Adrenal gland (tissue), 12 donors: Measurements from ENCODE around the gene BEST2. TPM values are rescaled to one million over a fixed set of nuclear protein-coding genes. Genes with fewer than 3 reads are reported as not detected.

ENCODE experiments used
- DNase-seq, 7 donors: peaks; one replicate each; pipeline ENCODE4 v3.0.0-alpha.2; 2019 to 2020
- H3K27ac ChIP-seq, 5 donors: fragments of 200-600 bp; sonication (generic) in 4 of 5; 1 replicate in 3 of 5; 2 replicates in 2 of 5; pipeline versions ENCODE4 v1.5.1 to v1.8.0; 2016 to 2020; ENCODE audit warnings: mild to moderate bottlenecking in 1 of 5
- H3K27me3 ChIP-seq: fragments of 200-600 bp; 2 replicates; pipeline ENCODE4 v1.8.0; 2021
- H3K36me3 ChIP-seq, 2 donors: fragments of 200-600 bp; replicated peaks in 1 of 2; 1 replicate in 1 of 2; 2 replicates in 1 of 2; pipeline versions ENCODE4 v1.5.1 to v1.8.0; 2018 to 2022
- H3K4me1 ChIP-seq, 2 donors: fragments of 200-600 bp; replicated peaks in 1 of 2; 1 replicate in 1 of 2; 2 replicates in 1 of 2; pipeline versions ENCODE4 v1.5.1 to v1.8.0; 2018 to 2021
- H3K4me3 ChIP-seq, 4 donors: fragments of 200-600 bp; sonication (generic) in 3 of 4; one replicate each; pipeline ENCODE4 v1.5.1; 2016 to 2018
- H3K9me3 ChIP-seq, 3 donors: fragments of 200-600 bp; sonication (generic) in 1 of 3; replicated peaks in 1 of 3; 1 replicate in 2 of 3; 2 replicates in 1 of 3; pipeline versions ENCODE4 v1.5.1 to v1.8.0; 2016 to 2021
- CTCF ChIP-seq, 6 experiments: fragments of 450-650 bp in 4 of 6; fragments of 200-600 bp in 2 of 6; sonication (generic) in 1 of 6; IDR thresholded peaks; 1 replicate in 5 of 6; 2 replicates in 1 of 6; pipeline versions ENCODE4 v1.5.1 to v1.8.0; 2016 to 2021; ENCODE audit warnings: antibody characterized with exemption in 6 of 6, mild to moderate bottlenecking in 2 of 6, moderate library complexity in 1 of 6
- POLR2A ChIP-seq, 2 donors: fragments of 450-650 bp; IDR thresholded peaks; one replicate each; pipeline ENCODE4 v1.6.1; 2017; ENCODE audit warnings: antibody characterized with exemption in 2 of 2, mild to moderate bottlenecking in 2 of 2, moderate library complexity in 1 of 2
- WGBS, 4 donors: extraction: QIAGEN DNeasy Blood & Tissue Kit in 2 of 4; methylation state at CpG; one replicate each; pipeline versions ENCODE4 v1.1.5 to v1.1.7; 2013 to 2017; 5-methylcytosine and 5-hydroxymethylcytosine counted together
- intact Hi-C, 2 donors: fragments of 100-400 bp; cut with DNase I; formaldehyde crosslinking; loops; one replicate each; pipeline versions ENCODE4 v1.14.1 to v1.15.0; 2022 to 2023
- polyA plus RNA-seq, 3 donors: library from polyadenylated mRNA; stranded (reverse); fragments of 200-250 nt in 2 of 3; fragments of 350-450 nt in 1 of 3; fragmentation: Illumina TruSeq in 1 of 3; extraction: RNeasy Lipid Tissue Mini Kit (QIAGEN cat#74804) in 1 of 3; gene quantifications; one replicate each; pipeline ENCODE4 v1.2.3, GENCODE V29; 2013 to 2014
- total RNA-seq, 9 donors: library from RNA; depleted of rRNA in 4 of 9; stranded (reverse); fragments of >200 nt in 4 of 9; fragments of 120-200 nt in 1 of 9; fragmentation: NEBNext Ultra II Directional in 1 of 9; extraction: Animal tissue kit (Norgen Biotek cat#: 25700) in 1 of 9; gene quantifications; one replicate each; pipeline versions ENCODE4 v1.1.0 to v1.2.4, GENCODE V29; 2013 to 2023
- donor health status: healthy with polysubstance abuse.
- donor health status: Bipolar disorder and iron deficiency.
- donor health status: DM: yes; HTN: yes; CAD: no.
- donor health status: DM: no; HTN: no; CAD: no.
- donor health status: DM: no; HTN: no; CAD: no.
- donor health status: DM: yes; HTN: yes; CAD: no.

BEST2 gene
- total and polyA plus RNA-seq, 12 donors, result not detected

- no peaks in the 10 kb centered on the region for H3K9me3 ChIP-seq
- peak overlapping the region in 2 of 4 donors; percentile 22 to 50 for H3K4me3 ChIP-seq
- intact Hi-C loops, result no loop called here
- 3 to 9% (median 5%) methylated on average over 18 to 60 of the region's 60 CpGs for WGBS, 4 donors
- H3K36me3 ChIP-seq, result no peaks in the 10 kb centered on the region
- peaks cover 0 to 9% of the 10 kb centered on the region in 2 donors for H3K4me1 ChIP-seq
- no peaks in the 10 kb centered on the region for H3K27me3 ChIP-seq
- no peak overlapping the region for H3K27ac ChIP-seq
- DNase-seq, result peak; percentile 59 to 83 (median 74)
- TF ChIP-seq CTCF (IDR thresholded peaks at IDR 0.05) (peak; percentile 61 to 92 (median 88)), POLR2A (IDR thresholded peaks at IDR 0.05) (no peak)
Measured at GRCh38 chr19:12757544-12758274, 6.1 kb downstream of the BEST2 start.

GRCh38 chr19:12759686-12760085 lies 8.1 kb downstream of the BEST2 start:
- no peak overlapping the region for H3K27ac ChIP-seq
- H3K36me3 ChIP-seq, result peaks cover 0 to 6% of the 10 kb centered on the region in 2 donors
- DNase-seq, result no peak
- intact Hi-C loops, result loop anchor here in 1 of 2 donors (5.0 to 10.0 kb wide), 2 partner anchors 38 to 85 kb away; no protein-coding TSS in a partner anchor
- 83 to 91% (median 87%) methylated on average over 6 of the region's 6 CpGs for WGBS, 4 donors
- H3K9me3 ChIP-seq, result no peaks in the 10 kb centered on the region
- peaks cover 0 to 9% of the 10 kb centered on the region in 2 donors for H3K4me1 ChIP-seq
- TF ChIP-seq CTCF (IDR thresholded peaks at IDR 0.05), result no peak
- no peak for TF ChIP-seq POLR2A (IDR thresholded peaks at IDR 0.05)
- no peak overlapping the region for H3K4me3 ChIP-seq
- no peaks in the 10 kb centered on the region for H3K27me3 ChIP-seq

- Histone ChIP-seq H3K36me3 (peaks cover 0 to 12% of the 10 kb centered on the region in 2 donors), H3K27me3 (no peaks in the 10 kb centered on the region), H3K4me1 (no peaks in the 10 kb centered on the region), H3K4me3 (no peak overlapping the region), H3K27ac (no peak overlapping the region), H3K9me3 (no peaks in the 10 kb centered on the region)
- DNase-seq, result no peak
- intact Hi-C loops, result loop anchor here in 1 of 2 donors (5.0 to 10.0 kb wide), 2 partner anchors 34 to 82 kb away; no protein-coding TSS in a partner anchor
- no peak for TF ChIP-seq CTCF (IDR thresholded peaks at IDR 0.05)
- TF ChIP-seq POLR2A (IDR thresholded peaks at IDR 0.05), result no peak
- WGBS, 4 donors, result 89 to 98% (median 97%) methylated on average over 3 to 11 of the region's 11 CpGs
Measured at GRCh38 chr19:12763100-12763499, 11.5 kb downstream of the BEST2 start.

- TF ChIP-seq POLR2A (IDR thresholded peaks at IDR 0.05) (no peak), CTCF (IDR thresholded peaks at IDR 0.05) (no peak)
Measured at GRCh38 chr19:12764698-12765097, 13.1 kb downstream of the BEST2 start.

More at GRCh38 chr19:12764698-12765097, 13.1 kb downstream of the BEST2 start:
- 92 to 99% (median 97%) methylated on average over 10 to 16 of the region's 16 CpGs for WGBS, 4 donors
- Histone ChIP-seq H3K36me3 (peaks cover 0 to 12% of the 10 kb centered on the region in 2 donors), H3K27me3 (no peaks in the 10 kb centered on the region), H3K27ac (no peak overlapping the region), H3K4me3 (no peak overlapping the region), H3K4me1 (no peaks in the 10 kb centered on the region), H3K9me3 (no peaks in the 10 kb centered on the region)
- intact Hi-C loops, result loop anchor here (5.0 to 10.0 kb wide), 4 partner anchors 33 to 80 kb away; partner anchors contain the start of genes PRDX2 (in 1 of the 2) and THSD8 (in 1 of the 2)
- no peak for DNase-seq
